NCI-H2081 treated with DMSO at 0.1 percent for 48 hours (cell line): ENCODE results near the gene CARD11.
A peak's percentile ranks its signal among the peaks of the same experiment; 100 is the strongest.

ENCODE experiments used
- DNase-seq: peaks from one replicate; lab custom pipeline; 2025; lab: John Stamatoyannopoulos, UW

CARD11 gene

GRCh38 chr7:2905500-2905899 is 138.2 kb downstream of the CARD11 start:
- no peak for DNase-seq

GRCh38 chr7:2905027-2905426 is 138.6 kb downstream of the CARD11 start:
- no peak for DNase-seq

GRCh38 chr7:2904202-2904601 is 139.5 kb downstream of the CARD11 start:
- no peak for DNase-seq

GRCh38 chr7:2903682-2904162 is 139.9 kb downstream of the CARD11 start:
- DNase-seq, result no peak

GRCh38 chr7:2897023-2897422 is 146.6 kb downstream of the CARD11 start:
- DNase-seq, result no peak

GRCh38 chr7:2896131-2896530 is 147.5 kb downstream of the CARD11 start:
- DNase-seq, result no peak

GRCh38 chr7:2894118-2894940 is 149.3 kb downstream of the CARD11 start:
- DNase-seq, result no peak

- no peak for DNase-seq
Measured at GRCh38 chr7:2893411-2893861, 150.2 kb downstream of the CARD11 start.

- DNase-seq, result peak; percentile 38
Measured at GRCh38 chr7:2892549-2892948, 151.1 kb downstream of the CARD11 start.

GRCh38 chr7:2887816-2888215 is 155.9 kb downstream of the CARD11 start:
- DNase-seq, result no peak

GRCh38 chr7:2886900-2887299 is 156.8 kb downstream of the CARD11 start:
- peak; percentile 49 for DNase-seq

- DNase-seq, result no peak
Measured at GRCh38 chr7:2886391-2886790, 157.3 kb downstream of the CARD11 start.

GRCh38 chr7:2884161-2884560 is 159.5 kb downstream of the CARD11 start:
- no peak for DNase-seq

GRCh38 chr7:2883101-2883500 is 160.6 kb downstream of the CARD11 start:
- no peak for DNase-seq

- no peak for DNase-seq
Measured at GRCh38 chr7:2882111-2882510, 161.6 kb downstream of the CARD11 start.

- no peak for DNase-seq
Measured at GRCh38 chr7:2880874-2881533, 162.7 kb downstream of the CARD11 start.

GRCh38 chr7:2880051-2880450 is 163.6 kb downstream of the CARD11 start:
- no peak for DNase-seq

- no peak for DNase-seq
Measured at GRCh38 chr7:2879354-2879753, 164.3 kb downstream of the CARD11 start.

- no peak for DNase-seq
Measured at GRCh38 chr7:2878306-2878705, 165.4 kb downstream of the CARD11 start.

- no peak for DNase-seq
Measured at GRCh38 chr7:2876031-2876731, 167.5 kb downstream of the CARD11 start.

GRCh38 chr7:2873686-2874551 is 169.7 kb downstream of the CARD11 start:
- no peak for DNase-seq

GRCh38 chr7:2873146-2873545 is 170.5 kb downstream of the CARD11 start:
- no peak for DNase-seq
